Bronchial epithelial cell (primary cell): ENCODE measurements around the gene SHISA5. TPM values are rescaled to one million over a fixed set of nuclear protein-coding genes. Genes with fewer than 3 reads are reported as not detected.
"Not testable (repeated sequence)": the region's sequence is repeated elsewhere in the genome, so short reads cannot be mapped to it uniquely, and the experiment has no call there.

Experiments
- DNase-seq: peaks from one replicate; pipeline ENCODE4 v3.0.0-alpha.2; 2010; ENCODE audit warnings: low read depth
- FAIRE-seq: peaks from 2 replicates; lab custom pipeline; 2011; peaks lifted over from hg19 to GRCh38; lab: Jason Lieb, UNC
- H3K27me3 ChIP-seq: 2 replicates; pipeline ENCODE4 v1.5.1; 2011; ENCODE audit warnings: low read length; ENCODE audit not compliant: control insufficient read depth, insufficient read depth
- H3K36me3 ChIP-seq: 2 replicates; pipeline ENCODE4 v1.5.1; 2011; ENCODE audit warnings: low read length; ENCODE audit not compliant: control insufficient read depth, insufficient read depth
- H3K4me3 ChIP-seq: 2 replicates; pipeline ENCODE4 v1.5.1; 2011; ENCODE audit warnings: mild to moderate bottlenecking, low read depth, low read length, control low read depth
- total RNA-seq: library from RNA; depleted of rRNA; stranded (reverse); fragments of >200 nt; gene quantifications from 2 replicates; pipeline ENCODE4 v1.2.1, GENCODE V29; 2014
- TF ChIP-seq, protein P1 (sequence below): IDR thresholded peaks from 2 replicates; pipeline ENCODE4 v1.5.1; 2011; ENCODE audit warnings: mild to moderate bottlenecking, moderate library complexity, low read length, control low read depth, inconsistent platforms; ENCODE audit not compliant: insufficient read depth, severe bottlenecking

Gene SHISA5
- total RNA-seq, 1 donor from 2014 or later = 87.1 TPM

DNA sequence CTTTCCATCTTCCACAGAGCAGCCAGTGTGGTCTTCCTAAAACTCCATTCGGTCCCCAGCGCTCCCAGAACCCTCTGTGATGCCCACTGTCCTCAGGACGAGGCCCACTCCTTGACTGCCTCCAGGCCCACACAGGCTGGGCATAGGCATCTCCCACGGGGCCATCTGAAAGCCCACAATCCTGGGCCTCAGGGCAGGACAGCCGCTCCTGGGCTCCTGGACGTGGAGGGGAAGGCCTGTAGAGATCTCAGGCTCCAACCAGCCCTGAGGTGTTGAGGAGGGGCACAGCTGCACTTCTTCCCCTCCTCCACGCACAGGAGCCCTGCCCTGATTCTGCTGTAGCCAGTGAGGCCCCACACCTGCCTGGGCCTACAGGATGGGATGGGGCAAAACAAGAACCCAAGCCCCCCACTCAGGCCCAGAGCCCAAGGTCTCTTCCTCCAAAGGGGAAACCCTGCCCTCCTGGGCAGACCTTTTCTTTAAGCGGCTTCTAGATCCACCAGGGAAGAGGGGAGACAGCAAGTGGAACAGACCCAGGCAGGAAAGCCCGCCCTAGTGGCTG lies 25.9 kb downstream of the SHISA5 start:
- H3K27me3 ChIP-seq = no peaks in the 10 kb centered on the region
- DNase-seq (no peak), FAIRE-seq (no peak)
- TF ChIP-seq, protein P1, sequence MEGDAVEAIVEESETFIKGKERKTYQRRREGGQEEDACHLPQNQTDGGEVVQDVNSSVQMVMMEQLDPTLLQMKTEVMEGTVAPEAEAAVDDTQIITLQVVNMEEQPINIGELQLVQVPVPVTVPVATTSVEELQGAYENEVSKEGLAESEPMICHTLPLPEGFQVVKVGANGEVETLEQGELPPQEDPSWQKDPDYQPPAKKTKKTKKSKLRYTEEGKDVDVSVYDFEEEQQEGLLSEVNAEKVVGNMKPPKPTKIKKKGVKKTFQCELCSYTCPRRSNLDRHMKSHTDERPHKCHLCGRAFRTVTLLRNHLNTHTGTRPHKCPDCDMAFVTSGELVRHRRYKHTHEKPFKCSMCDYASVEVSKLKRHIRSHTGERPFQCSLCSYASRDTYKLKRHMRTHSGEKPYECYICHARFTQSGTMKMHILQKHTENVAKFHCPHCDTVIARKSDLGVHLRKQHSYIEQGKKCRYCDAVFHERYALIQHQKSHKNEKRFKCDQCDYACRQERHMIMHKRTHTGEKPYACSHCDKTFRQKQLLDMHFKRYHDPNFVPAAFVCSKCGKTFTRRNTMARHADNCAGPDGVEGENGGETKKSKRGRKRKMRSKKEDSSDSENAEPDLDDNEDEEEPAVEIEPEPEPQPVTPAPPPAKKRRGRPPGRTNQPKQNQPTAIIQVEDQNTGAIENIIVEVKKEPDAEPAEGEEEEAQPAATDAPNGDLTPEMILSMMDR = no peak
- H3K36me3 ChIP-seq = peaks cover 2% of the 10 kb centered on the region
- no peak overlapping the region for H3K4me3 ChIP-seq

DNA sequence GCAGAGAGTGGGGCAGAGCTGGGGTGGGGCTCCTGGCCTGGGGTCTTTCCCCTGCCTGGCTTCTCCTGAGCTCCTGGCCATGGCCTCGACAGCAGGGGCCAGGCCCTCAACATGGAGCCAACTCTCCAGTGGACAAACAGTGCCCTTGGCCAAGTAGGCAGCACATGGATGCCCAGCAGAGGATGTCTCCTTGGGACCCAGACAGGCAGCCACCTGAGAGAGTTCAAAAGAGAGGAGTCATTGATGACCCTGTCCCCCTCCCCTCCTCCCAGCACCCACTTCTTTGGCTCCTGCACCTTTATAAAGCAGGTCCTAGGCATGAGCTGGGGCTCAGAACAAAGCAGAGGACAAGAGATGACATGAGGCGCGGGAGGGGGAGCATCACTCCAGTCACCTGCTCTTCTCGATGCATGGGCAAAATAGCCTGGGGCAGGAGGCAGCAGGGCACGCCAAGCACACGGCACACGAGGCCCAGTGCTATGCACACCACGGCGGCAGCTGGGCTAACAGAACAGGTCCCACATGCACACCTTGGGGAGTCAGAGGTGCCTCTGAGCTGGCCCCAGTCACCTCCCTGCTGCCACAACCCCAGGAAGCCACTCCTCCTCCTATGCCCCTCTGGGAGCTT lies 27.4 kb downstream of the SHISA5 start:
- peaks cover 2% of the 10 kb centered on the region for H3K36me3 ChIP-seq
- no peaks in the 10 kb centered on the region for H3K27me3 ChIP-seq
- no peak overlapping the region for H3K4me3 ChIP-seq
- TF ChIP-seq, protein P1 = no peak
- no peak for DNase-seq
- no peak for FAIRE-seq

DNA sequence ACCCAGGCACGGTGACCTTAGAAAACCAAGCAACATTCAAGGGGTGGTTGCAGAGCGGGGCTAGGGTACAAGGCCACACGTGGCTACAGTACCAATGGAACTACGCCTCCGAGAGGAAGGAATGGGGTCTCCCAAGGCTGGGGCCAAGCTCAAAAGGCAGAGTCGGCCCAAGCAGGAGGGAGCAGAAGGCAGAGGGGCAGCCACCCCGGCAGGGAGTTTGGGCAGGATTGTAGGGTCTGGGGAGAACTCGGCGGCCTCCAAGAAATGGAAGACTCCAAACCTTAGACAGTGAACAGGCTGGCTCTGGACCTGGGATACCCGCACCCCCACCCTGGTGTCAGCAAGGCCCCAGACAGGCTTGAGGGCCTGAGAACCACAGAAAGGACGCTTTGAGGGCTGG lies 28.8 kb downstream of the SHISA5 start:
- Histone ChIP-seq H3K36me3 (peaks cover 4% of the 10 kb centered on the region), H3K27me3 (no peaks in the 10 kb centered on the region), H3K4me3 (no peak overlapping the region)
- no peak for DNase-seq
- TF ChIP-seq, protein P1 = no peak
- FAIRE-seq = no peak

DNA sequence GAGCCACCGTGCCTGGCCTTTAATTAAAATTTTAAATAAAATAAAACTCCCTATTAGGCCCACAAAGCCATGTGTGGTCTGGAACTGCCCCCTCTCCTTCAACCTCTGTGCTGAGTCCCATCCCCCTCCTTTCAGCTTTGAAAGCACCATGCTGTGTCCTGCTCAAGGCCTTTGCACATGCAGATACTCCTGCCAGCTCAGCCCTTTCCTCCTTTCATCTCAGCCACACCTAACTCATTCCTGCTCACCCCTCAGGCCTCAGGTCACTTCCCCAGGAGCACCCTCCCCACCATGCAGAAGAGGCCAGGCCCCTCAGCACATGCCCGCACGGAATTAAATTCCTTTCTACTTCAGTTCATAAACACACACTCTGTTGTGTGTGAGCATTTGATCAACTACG lies 29.4 kb downstream of the SHISA5 start:
- FAIRE-seq (no peak), DNase-seq (no peak)
- TF ChIP-seq, protein P1 = no peak
- H3K4me3 ChIP-seq = no peak overlapping the region
- H3K27me3 ChIP-seq = no peaks in the 10 kb centered on the region
- H3K36me3 ChIP-seq = peaks cover 8% of the 10 kb centered on the region

DNA sequence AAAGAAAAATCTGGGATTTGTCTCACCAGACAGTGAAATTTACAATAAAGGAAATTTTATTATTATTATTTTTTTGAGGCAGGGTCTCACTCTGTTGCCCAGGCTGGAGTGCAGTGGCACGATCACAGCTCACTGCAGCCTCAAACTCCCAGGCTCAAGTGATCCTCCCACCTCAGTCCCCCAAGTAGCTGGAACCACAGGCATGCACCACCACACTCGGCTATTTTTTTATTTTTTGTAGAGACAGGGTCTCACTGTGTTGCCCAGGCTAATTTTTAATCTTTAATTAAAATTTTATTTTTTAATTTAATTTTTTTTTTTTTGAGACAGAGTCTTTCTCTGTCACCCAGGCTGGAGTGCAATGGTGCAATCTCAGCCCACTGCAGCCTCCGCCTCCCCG lies 29.9 kb downstream of the SHISA5 start:
- FAIRE-seq, H3K4me3 ChIP-seq, DNase-seq, H3K27me3 ChIP-seq: not testable (repeated sequence)
- H3K36me3 ChIP-seq = peaks cover 13% of the 10 kb centered on the region

DNA sequence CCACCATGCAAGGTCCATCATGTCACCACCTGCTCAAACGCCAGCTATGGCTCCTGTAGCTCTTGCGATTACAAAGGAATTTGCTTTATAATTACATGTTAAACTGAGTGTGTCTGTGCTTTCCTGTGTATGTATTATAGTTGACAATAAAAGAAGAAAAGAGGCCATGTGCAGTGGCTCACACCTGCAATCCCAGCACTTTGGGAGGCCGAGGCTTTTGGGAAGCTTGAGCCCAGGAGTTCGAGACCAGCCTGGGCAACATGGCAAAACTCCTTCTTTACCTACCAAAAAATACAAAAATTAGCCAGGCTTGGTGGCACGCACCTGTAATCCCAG lies 30.4 kb downstream of the SHISA5 start:
- no peaks in the 10 kb centered on the region for H3K27me3 ChIP-seq
- DNase-seq = no peak
- no peak overlapping the region for H3K4me3 ChIP-seq
- TF ChIP-seq, protein P1 = no peak
- FAIRE-seq = no peak
- peaks cover 14% of the 10 kb centered on the region for H3K36me3 ChIP-seq
